Activated CD8-positive, alpha-beta T cell treated with anti-CD3 and anti-CD28 coated beads for 36 hours (primary cell): ENCODE data around the gene MAP1B. TPM values are rescaled to one million over a fixed set of nuclear protein-coding genes. Genes with fewer than 3 reads are reported as not detected.

ENCODE experiments used
- ATAC-seq: fragments of 200-7000 bp; cut with Tn5 transposase; one replicate; pipeline ENCODE4 v1.10.0; 2021; ENCODE audit warnings: mild to moderate bottlenecking, moderate library complexity
- CTCF ChIA-PET: fragments of 350-600 bp; sonication (Branson Sonifier 250); formaldehyde crosslinking; loops from one replicate; lab custom pipeline; 2021; ENCODE audit warnings: antibody characterized with exemption; lab: Charles Lee
- POLR2A ChIA-PET: fragments of 350-600 bp; sonication (Branson Sonifier 250); formaldehyde crosslinking; loops from one replicate; lab custom pipeline; 2021; ENCODE audit warnings: antibody characterized with exemption; lab: Charles Lee
- DNase-seq: peaks from one replicate; pipeline ENCODE4 v3.0.0-alpha.2; 2020
- H3K27ac Mint-ChIP-seq: one replicate; pipeline ENCODE4 v1.8.0; 2021; ENCODE audit warnings: mild to moderate bottlenecking, mixed read lengths
- H3K27me3 Mint-ChIP-seq: one replicate; pipeline ENCODE4 v1.8.0; 2021; ENCODE audit warnings: mixed read lengths
- H3K36me3 Mint-ChIP-seq: one replicate; pipeline ENCODE4 v1.8.0; 2021; ENCODE audit warnings: low read depth, mixed read lengths
- H3K4me1 Mint-ChIP-seq: one replicate; pipeline ENCODE4 v1.8.0; 2021; ENCODE audit warnings: low read depth, mixed read lengths
- H3K4me3 Mint-ChIP-seq: one replicate; pipeline ENCODE4 v1.8.0; 2021; ENCODE audit warnings: mild to moderate bottlenecking, moderate library complexity, mixed read lengths
- H3K9me3 Mint-ChIP-seq: one replicate; pipeline ENCODE4 v1.8.0; 2021; ENCODE audit warnings: mixed read lengths
- CTCF ChIP-seq: fragments of 200-600 bp; IDR thresholded peaks from one replicate; pipeline ENCODE4 v1.8.0; 2022; ENCODE audit warnings: antibody characterized with exemption, mild to moderate bottlenecking
- intact Hi-C: fragments of 100-400 bp; cut with micrococcal nuclease; formaldehyde crosslinking; loops from one replicate; pipeline ENCODE4 v1.10.0; 2022
- total RNA-seq, 2 experiments: library from RNA; stranded (reverse); gene quantifications; one replicate each; pipeline ENCODE4 v1.2.3, GENCODE V29; 2021

MAP1B gene
- total RNA-seq, 2 experiments from 2014 or later, result 0.09 to 0.25 TPM

GRCh38 chr5:72237879-72238278, 130.6 kb downstream of the MAP1B start:
- Mint-ChIP-seq H3K27ac (no peak overlapping the region), H3K9me3 (no peaks in the 10 kb centered on the region), H3K36me3 (peaks cover 47% of the 10 kb centered on the region), H3K4me3 (no peak overlapping the region), H3K27me3 (no peaks in the 10 kb centered on the region), H3K4me1 (peaks cover 35% of the 10 kb centered on the region)
- CTCF ChIA-PET, result interaction anchor here (1.0 to 1.3 kb wide), 2 partner anchors 9 to 14 kb away, joined by 3 read pairs; no protein-coding TSS in a partner anchor
- intact Hi-C loops, result no loop called here
- POLR2A ChIA-PET, result no interaction called here
- DNase-seq (no peak), ATAC-seq (no peak)
- no peak for TF ChIP-seq CTCF

- ATAC-seq (no peak), DNase-seq (no peak)
- no peak for TF ChIP-seq CTCF
- no peaks in the 10 kb centered on the region for H3K27me3 Mint-ChIP-seq
- H3K4me1 Mint-ChIP-seq, result peaks cover 28% of the 10 kb centered on the region
- H3K36me3 Mint-ChIP-seq, result peaks cover 46% of the 10 kb centered on the region
- intact Hi-C loops, result no loop called here
- CTCF ChIA-PET, result interaction anchor here (1.0 to 1.3 kb wide), 2 partner anchors 8 to 15 kb away, joined by 3 read pairs; no protein-coding TSS in a partner anchor
- H3K4me3 Mint-ChIP-seq, result no peak overlapping the region
- H3K27ac Mint-ChIP-seq, result no peak overlapping the region
- POLR2A ChIA-PET, result interaction anchor here (1.4 kb wide), 1 partner anchor 10 kb away, joined by 3 read pairs; no protein-coding TSS in a partner anchor
- H3K9me3 Mint-ChIP-seq, result no peaks in the 10 kb centered on the region
These were observed 131.6 kb downstream of the MAP1B start for GRCh38 chr5:72238712-72239445.

- H3K27ac Mint-ChIP-seq, result no peak overlapping the region
- POLR2A ChIA-PET, result interaction anchor here (0.6 kb wide), 1 partner anchor 48 kb away, joined by 3 read pairs; no protein-coding TSS in a partner anchor
- TF ChIP-seq CTCF, result no peak
- peaks cover 16% of the 10 kb centered on the region for H3K4me1 Mint-ChIP-seq
- CTCF ChIA-PET, result no interaction called here
- no peak overlapping the region for H3K4me3 Mint-ChIP-seq
- no peak for DNase-seq
- no peaks in the 10 kb centered on the region for H3K27me3 Mint-ChIP-seq
- intact Hi-C loops, result no loop called here
- no peaks in the 10 kb centered on the region for H3K9me3 Mint-ChIP-seq
- peaks cover 31% of the 10 kb centered on the region for H3K36me3 Mint-ChIP-seq
- no peak for ATAC-seq
These were observed 134.2 kb downstream of the MAP1B start for GRCh38 chr5:72241346-72242003.

- H3K27me3 Mint-ChIP-seq, result no peaks in the 10 kb centered on the region
- no peak overlapping the region for H3K27ac Mint-ChIP-seq
- H3K4me3 Mint-ChIP-seq, result no peak overlapping the region
- ATAC-seq, result no peak
- POLR2A ChIA-PET, result no interaction called here
- intact Hi-C loops, result no loop called here
- CTCF ChIA-PET, result no interaction called here
- no peak for TF ChIP-seq CTCF
- H3K9me3 Mint-ChIP-seq, result no peaks in the 10 kb centered on the region
- H3K36me3 Mint-ChIP-seq, result peaks cover 20% of the 10 kb centered on the region
- no peak for DNase-seq
- peaks cover 21% of the 10 kb centered on the region for H3K4me1 Mint-ChIP-seq
These were observed 135.7 kb downstream of the MAP1B start for GRCh38 chr5:72242796-72243475.
